ENCODE results near the gene IQCH.

DNA sequence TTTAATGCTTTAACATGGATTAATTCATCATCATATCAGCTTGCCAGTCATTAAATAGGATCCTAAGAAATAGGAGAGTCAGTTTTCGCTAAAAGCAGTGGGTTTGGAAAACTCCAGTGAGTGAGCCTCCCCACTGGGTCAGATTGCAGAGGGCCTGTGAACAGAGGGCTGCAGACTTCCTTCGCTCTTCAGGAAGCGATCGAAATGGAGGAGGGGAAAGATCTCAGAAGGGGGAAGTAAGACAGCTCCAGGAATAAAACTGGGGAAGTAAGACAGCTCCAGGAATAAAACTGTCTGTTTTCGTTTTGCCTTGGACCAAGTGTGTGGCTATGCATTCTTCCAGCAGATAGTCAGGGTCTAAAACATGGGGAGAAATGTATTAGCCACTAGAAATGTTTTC lies 141.5 kb downstream of the IQCH start:
- no peak for TF ChIP-seq CBX5 (IDR thresholded peaks at IDR 0.05; ENCODE audit: borderline replicate concordance, low read depth)
- TF ChIP-seq ZNF224 (CRISPR knock-in tag; IDR thresholded peaks at IDR 0.05), result no peak
- TF ChIP-seq, protein P1, sequence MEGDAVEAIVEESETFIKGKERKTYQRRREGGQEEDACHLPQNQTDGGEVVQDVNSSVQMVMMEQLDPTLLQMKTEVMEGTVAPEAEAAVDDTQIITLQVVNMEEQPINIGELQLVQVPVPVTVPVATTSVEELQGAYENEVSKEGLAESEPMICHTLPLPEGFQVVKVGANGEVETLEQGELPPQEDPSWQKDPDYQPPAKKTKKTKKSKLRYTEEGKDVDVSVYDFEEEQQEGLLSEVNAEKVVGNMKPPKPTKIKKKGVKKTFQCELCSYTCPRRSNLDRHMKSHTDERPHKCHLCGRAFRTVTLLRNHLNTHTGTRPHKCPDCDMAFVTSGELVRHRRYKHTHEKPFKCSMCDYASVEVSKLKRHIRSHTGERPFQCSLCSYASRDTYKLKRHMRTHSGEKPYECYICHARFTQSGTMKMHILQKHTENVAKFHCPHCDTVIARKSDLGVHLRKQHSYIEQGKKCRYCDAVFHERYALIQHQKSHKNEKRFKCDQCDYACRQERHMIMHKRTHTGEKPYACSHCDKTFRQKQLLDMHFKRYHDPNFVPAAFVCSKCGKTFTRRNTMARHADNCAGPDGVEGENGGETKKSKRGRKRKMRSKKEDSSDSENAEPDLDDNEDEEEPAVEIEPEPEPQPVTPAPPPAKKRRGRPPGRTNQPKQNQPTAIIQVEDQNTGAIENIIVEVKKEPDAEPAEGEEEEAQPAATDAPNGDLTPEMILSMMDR (IDR thresholded peaks at IDR 0.05 in 2 of 3, conservative IDR thresholded peaks at IDR 0.05 in 1 of 3; ENCODE audit: insufficient read depth in 2 of 3, low read depth in 1 of 3, low read length in 3 of 3), result no peak
- no peak for TF ChIP-seq DDX20 (tag; IDR thresholded peaks at IDR 0.05; ENCODE audit: low read depth)
- TF ChIP-seq CREM (IDR thresholded peaks at IDR 0.05; ENCODE audit: low read depth), result no peak
- TF ChIP-seq, protein P2, sequence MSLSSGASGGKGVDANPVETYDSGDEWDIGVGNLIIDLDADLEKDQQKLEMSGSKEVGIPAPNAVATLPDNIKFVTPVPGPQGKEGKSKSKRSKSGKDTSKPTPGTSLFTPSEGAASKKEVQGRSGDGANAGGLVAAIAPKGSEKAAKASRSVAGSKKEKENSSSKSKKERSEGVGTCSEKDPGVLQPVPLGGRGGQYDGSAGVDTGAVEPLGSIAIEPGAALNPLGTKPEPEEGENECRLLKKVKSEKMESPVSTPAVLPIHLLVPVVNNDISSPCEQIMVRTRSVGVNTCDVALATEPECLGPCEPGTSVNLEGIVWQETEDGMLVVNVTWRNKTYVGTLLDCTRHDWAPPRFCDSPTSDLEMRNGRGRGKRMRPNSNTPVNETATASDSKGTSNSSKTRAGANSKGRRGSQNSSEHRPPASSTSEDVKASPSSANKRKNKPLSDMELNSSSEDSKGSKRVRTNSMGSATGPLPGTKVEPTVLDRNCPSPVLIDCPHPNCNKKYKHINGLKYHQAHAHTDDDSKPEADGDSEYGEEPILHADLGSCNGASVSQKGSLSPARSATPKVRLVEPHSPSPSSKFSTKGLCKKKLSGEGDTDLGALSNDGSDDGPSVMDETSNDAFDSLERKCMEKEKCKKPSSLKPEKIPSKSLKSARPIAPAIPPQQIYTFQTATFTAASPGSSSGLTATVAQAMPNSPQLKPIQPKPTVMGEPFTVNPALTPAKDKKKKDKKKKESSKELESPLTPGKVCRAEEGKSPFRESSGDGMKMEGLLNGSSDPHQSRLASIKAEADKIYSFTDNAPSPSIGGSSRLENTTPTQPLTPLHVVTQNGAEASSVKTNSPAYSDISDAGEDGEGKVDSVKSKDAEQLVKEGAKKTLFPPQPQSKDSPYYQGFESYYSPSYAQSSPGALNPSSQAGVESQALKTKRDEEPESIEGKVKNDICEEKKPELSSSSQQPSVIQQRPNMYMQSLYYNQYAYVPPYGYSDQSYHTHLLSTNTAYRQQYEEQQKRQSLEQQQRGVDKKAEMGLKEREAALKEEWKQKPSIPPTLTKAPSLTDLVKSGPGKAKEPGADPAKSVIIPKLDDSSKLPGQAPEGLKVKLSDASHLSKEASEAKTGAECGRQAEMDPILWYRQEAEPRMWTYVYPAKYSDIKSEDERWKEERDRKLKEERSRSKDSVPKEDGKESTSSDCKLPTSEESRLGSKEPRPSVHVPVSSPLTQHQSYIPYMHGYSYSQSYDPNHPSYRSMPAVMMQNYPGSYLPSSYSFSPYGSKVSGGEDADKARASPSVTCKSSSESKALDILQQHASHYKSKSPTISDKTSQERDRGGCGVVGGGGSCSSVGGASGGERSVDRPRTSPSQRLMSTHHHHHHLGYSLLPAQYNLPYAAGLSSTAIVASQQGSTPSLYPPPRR (CRISPR knock-in tag; IDR thresholded peaks at IDR 0.05; ENCODE audit: borderline replicate concordance), result no peak
- no peak for TF ChIP-seq TFAM (CRISPR knock-in tag; conservative IDR thresholded peaks at IDR 0.05)
- no peak for TF ChIP-seq HMG20B (CRISPR knock-in tag; IDR thresholded peaks at IDR 0.05)
- TF ChIP-seq, protein P3, sequence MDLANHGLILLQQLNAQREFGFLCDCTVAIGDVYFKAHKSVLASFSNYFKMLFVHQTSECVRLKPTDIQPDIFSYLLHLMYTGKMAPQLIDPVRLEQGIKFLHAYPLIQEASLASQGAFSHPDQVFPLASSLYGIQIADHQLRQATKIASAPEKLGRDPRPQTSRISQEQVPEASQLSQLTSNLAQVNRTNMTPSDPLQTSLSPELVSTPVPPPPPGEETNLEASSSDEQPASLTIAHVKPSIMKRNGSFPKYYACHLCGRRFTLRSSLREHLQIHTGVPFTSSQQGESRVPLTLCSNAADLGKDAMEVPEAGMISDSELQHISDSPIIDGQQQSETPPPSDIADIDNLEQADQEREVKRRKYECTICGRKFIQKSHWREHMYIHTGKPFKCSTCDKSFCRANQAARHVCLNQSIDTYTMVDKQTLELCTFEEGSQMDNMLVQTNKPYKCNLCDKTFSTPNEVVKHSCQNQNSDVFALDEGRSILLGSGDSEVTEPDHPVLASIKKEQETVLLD (IDR thresholded peaks at IDR 0.05), result no peak

Measured in K562 (cell line).